ENCODE results near the gene DLG2. TPM values are rescaled to one million over a fixed set of nuclear protein-coding genes. Genes with fewer than 3 reads are reported as not detected.

Gene DLG2
- total RNA-seq, 4 donors from 2014 or later: 2.9 to 30.2 (median 22.6) TPM

DNA sequence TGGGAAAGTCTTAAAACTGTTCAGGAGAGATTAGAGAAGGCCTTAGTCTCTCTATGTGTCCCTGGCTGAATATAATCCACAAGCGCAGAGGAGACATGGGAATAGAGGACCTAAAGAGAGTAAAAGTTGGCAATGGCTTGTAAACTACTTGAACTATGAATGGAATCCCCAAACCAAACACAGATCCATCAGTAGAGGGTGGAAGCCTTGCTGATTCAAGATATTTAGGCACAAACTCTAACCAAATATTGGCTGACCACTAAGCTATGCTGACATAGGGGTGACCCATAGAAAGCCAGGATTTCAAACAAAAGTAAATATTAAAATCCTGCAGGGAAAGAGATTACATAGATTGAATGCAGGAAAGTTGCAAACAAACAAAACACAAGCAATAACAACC is 439.2 kb downstream of the DLG2 start:
- no peak overlapping the region for H3K27ac ChIP-seq
- no peak for DNase-seq
- no peak for TF ChIP-seq POLR2A (IDR thresholded peaks at IDR 0.05)
- TF ChIP-seq, protein P1, sequence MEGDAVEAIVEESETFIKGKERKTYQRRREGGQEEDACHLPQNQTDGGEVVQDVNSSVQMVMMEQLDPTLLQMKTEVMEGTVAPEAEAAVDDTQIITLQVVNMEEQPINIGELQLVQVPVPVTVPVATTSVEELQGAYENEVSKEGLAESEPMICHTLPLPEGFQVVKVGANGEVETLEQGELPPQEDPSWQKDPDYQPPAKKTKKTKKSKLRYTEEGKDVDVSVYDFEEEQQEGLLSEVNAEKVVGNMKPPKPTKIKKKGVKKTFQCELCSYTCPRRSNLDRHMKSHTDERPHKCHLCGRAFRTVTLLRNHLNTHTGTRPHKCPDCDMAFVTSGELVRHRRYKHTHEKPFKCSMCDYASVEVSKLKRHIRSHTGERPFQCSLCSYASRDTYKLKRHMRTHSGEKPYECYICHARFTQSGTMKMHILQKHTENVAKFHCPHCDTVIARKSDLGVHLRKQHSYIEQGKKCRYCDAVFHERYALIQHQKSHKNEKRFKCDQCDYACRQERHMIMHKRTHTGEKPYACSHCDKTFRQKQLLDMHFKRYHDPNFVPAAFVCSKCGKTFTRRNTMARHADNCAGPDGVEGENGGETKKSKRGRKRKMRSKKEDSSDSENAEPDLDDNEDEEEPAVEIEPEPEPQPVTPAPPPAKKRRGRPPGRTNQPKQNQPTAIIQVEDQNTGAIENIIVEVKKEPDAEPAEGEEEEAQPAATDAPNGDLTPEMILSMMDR (IDR thresholded peaks at IDR 0.05): no peak
- no peaks in the 10 kb centered on the region for H3K27me3 ChIP-seq
- intact Hi-C loops (cut with DNase I; ENCODE audit: low total_unique reads): no loop called here
- H3K36me3 ChIP-seq: no peaks in the 10 kb centered on the region
- no peaks in the 10 kb centered on the region for H3K4me1 ChIP-seq
- H3K9me3 ChIP-seq: no peaks in the 10 kb centered on the region
- no peak overlapping the region for H3K4me3 ChIP-seq

DNA sequence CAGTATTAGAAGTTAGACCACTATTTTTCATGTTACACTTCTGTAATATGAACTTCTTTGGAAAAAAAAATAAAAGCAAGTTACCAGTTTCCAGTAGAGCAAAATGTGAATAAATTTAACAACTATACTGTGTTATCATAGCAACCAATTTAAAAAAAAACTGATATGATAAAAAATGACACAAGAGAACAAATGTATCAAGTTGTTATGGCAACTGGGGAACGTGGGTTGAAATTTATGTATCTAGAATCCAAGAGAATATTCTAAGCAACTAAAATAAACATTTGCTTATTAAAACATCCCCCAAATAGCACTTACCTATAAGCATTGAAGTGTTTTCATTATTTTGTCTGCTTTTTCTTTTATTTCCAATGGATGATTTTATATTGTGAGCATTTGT is 442.4 kb downstream of the DLG2 start:
- no peaks in the 10 kb centered on the region for H3K9me3 ChIP-seq
- no peaks in the 10 kb centered on the region for H3K36me3 ChIP-seq
- no peak for DNase-seq
- H3K4me1 ChIP-seq: no peaks in the 10 kb centered on the region
- TF ChIP-seq POLR2A (IDR thresholded peaks at IDR 0.05): no peak
- TF ChIP-seq, protein P1 (IDR thresholded peaks at IDR 0.05): no peak
- H3K27ac ChIP-seq: no peak overlapping the region
- intact Hi-C loops (cut with DNase I; ENCODE audit: low total_unique reads): no loop called here
- no peak overlapping the region for H3K4me3 ChIP-seq
- no peaks in the 10 kb centered on the region for H3K27me3 ChIP-seq

DNA sequence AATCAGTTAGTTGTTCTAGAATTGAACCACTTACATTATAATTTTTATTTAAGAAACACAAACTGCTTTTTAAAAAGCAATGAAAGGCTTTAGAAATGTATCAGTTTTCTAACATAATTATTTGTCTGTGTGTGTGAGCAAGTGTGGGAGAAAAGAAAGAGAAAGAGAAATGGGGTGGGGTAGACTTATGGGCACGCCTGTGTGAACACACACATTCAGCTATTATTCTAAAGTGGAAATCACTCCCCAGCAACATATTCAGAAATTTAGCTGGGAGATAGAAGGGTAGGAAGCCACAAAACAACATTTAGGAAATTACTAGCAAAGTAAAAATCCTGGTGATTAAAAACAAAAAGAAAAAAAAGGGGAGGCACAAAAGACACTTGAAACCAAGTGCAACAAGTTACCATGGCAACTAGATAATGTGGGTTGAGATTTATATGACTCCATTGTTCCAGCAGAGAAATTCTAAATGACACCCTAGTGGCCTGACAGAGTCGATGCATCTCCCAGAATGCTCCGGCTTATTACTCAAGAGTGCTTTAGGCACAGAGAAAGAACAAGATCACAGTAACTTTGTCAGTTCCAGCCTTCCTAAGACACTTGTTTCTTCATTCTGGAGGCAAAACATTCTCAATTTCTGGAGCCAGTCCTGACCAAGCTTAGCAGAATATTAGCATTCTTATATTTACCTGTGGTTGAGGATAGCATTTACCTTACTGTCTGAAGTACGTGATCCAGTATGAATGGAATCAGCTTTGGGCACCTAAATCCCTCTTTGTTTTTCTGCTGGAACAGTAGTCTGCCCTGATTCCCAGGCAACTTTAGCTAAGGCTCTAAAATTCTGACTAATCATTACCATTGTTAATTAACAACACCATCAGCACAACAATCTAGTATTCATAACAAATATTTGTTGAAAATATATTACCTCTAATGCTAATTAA is 444.4 kb downstream of the DLG2 start:
- intact Hi-C loops (cut with DNase I; ENCODE audit: low total_unique reads): no loop called here
- H3K4me3 ChIP-seq: no peak overlapping the region
- no peaks in the 10 kb centered on the region for H3K9me3 ChIP-seq
- no peak for TF ChIP-seq POLR2A (IDR thresholded peaks at IDR 0.05)
- TF ChIP-seq, protein P1 (IDR thresholded peaks at IDR 0.05): no peak
- no peaks in the 10 kb centered on the region for H3K4me1 ChIP-seq
- DNase-seq: no peak
- H3K27ac ChIP-seq: no peak overlapping the region
- no peaks in the 10 kb centered on the region for H3K36me3 ChIP-seq
- no peaks in the 10 kb centered on the region for H3K27me3 ChIP-seq

DNA sequence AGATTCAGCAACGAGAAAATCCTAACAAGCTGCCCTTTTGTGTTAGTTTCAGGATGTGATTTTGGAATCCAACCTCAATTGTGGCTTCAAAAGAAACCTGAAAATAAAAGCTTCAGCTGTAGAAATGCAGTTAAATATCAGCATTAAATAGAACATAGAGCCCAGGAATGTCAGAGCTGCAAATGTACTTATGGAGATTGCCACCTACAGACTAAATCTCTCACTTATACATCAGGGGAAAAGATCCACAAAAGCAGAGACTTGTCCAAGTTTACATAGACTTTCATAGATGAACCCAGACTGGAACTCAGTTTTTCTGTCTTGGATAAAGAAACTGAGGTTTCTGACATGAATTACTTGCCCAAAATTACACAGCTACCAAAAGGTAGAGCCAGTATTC is 446.6 kb downstream of the DLG2 start:
- H3K4me1 ChIP-seq: no peaks in the 10 kb centered on the region
- no peaks in the 10 kb centered on the region for H3K27me3 ChIP-seq
- TF ChIP-seq POLR2A (IDR thresholded peaks at IDR 0.05): no peak
- TF ChIP-seq, protein P1 (IDR thresholded peaks at IDR 0.05): no peak
- DNase-seq: no peak
- intact Hi-C loops (cut with DNase I; ENCODE audit: low total_unique reads): no loop called here
- no peaks in the 10 kb centered on the region for H3K36me3 ChIP-seq
- no peaks in the 10 kb centered on the region for H3K9me3 ChIP-seq
- no peak overlapping the region for H3K4me3 ChIP-seq
- no peak overlapping the region for H3K27ac ChIP-seq

DNA sequence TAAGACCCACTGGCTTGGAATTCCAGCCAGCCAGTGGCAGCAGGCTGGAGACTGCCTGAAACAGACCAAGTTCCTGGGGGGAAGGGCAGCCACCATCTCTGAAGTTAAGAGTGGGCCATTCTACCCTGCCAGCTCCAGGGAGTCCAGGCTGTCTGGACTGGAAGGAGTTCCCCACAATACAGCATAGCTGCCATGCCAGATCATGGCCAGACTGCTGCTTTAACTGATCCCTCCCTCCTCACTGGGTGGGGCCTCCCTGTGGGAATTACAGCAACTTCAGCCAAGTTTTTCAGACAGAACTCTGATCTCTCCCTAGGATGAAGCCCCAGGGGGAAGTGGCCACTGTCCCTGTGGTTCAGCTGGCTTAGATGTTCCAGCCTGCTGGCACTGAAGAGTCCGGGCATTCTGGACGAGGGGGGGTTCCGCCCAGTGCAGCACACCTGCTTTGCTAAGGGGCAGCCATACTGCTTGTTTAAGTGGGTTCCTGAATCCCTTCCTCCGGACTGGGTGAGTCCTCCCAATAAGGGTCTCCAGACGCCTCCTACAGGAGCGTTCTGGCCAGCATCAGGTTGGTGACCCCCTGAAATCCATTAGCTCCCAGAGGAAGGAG is 455.4 kb downstream of the DLG2 start:
- Histone ChIP-seq H3K4me1 (no peaks in the 10 kb centered on the region), H3K27me3 (no peaks in the 10 kb centered on the region), H3K9me3 (no peaks in the 10 kb centered on the region), H3K4me3 (no peak overlapping the region), H3K36me3 (no peaks in the 10 kb centered on the region), H3K27ac (no peak overlapping the region)
- no peak for DNase-seq
- no peak for TF ChIP-seq POLR2A (IDR thresholded peaks at IDR 0.05)
- intact Hi-C loops (cut with DNase I; ENCODE audit: low total_unique reads): no loop called here

All from uterus (tissue), 4 donors.